ACC112 (cell line): Measurements from ENCODE around the gene NT5C1B.

ENCODE experiments used
- H2AFZ ChIP-seq: fragments of 200-600 bp; sonication (generic); one replicate; pipeline ENCODE4 v1.6.0; 2017; ENCODE audit warnings: antibody characterized with exemption, low read length; ENCODE audit not compliant: unreplicated experiment
- H3K27ac ChIP-seq: fragments of 200-600 bp; sonication (generic); 2 replicates; pipeline ENCODE4 v1.5.1; 2014; ENCODE audit warnings: low read depth, mild to moderate bottlenecking, antibody characterized with exemption, low read length, moderate library complexity
- H3K27me3 ChIP-seq: fragments of 200-600 bp; sonication (generic); 2 replicates; pipeline ENCODE4 v1.6.1; 2014; ENCODE audit warnings: mild to moderate bottlenecking, antibody characterized with exemption, low read length, moderate library complexity, mixed read lengths; ENCODE audit not compliant: insufficient read depth
- H3K36me3 ChIP-seq: fragments of 200-600 bp; sonication (generic); 2 replicates; pipeline ENCODE4 v1.6.1; 2016; ENCODE audit warnings: mild to moderate bottlenecking, antibody characterized with exemption, low read length, moderate library complexity, mixed read lengths; ENCODE audit not compliant: insufficient read depth
- H3K4me1 ChIP-seq: fragments of 200-600 bp; sonication (generic); one replicate; pipeline ENCODE4 v1.6.1; 2016; ENCODE audit warnings: low read length, mixed read lengths; ENCODE audit not compliant: insufficient read depth, unreplicated experiment, control insufficient read depth
- H3K4me3 ChIP-seq: fragments of 200-600 bp; sonication (generic); 2 replicates; pipeline ENCODE4 v1.5.1; 2014; ENCODE audit warnings: mild to moderate bottlenecking, low read depth, low read length
- H3K79me2 ChIP-seq: fragments of 200-600 bp; sonication (generic); one replicate; pipeline ENCODE4 v1.6.0; 2016; ENCODE audit warnings: low read length; ENCODE audit not compliant: control insufficient read depth, unreplicated experiment, insufficient read depth

NT5C1B gene

DNA sequence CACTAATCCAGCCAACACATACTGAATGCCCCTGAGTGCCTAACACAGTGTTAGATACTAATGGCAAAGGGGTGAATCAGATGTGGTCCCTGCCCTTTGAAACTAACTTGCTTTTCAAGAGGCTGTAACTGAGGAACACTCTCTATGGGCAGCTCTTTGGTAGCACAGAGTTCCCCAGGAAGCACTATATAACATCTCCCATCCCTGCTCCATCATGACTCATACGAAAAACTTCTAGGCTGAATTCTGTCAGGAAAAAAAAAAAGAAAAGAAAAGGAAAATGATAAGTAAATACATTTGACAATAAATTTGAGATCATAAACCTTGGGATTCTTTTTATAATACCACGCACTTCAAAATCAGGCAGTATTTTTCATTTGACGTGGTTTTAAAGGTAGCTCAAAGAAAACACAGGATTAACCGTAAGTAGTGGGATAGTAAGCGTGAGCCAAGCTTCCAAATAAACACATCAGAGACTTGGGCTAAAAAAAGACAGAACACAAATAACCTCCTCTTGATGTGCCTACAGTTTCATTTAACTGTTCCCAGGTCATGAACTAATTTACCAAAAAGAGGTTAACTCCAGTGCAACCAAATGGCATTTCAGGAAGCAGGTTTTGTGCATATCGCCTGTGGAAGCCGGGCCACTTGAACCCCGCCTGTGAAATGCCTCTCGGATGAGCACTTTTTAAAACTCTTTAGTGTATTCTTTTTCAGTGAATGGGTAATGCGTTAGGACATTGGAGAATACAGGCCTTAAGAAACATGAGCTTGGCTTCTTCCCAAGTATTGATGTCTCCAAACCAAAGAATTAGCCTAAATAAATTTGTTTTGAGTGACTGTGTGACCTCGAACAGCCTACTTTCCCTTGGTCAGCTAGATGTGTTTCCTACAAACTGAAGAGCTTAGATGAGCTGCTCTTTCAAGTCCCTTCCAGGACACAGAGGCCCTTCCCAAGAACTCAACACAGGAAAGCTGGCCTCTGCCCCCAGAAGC lies 71.0 kb downstream of the NT5C1B start:
- H3K4me1 ChIP-seq: peaks cover 48% of the 10 kb centered on the region
- no peaks in the 10 kb centered on the region for H3K79me2 ChIP-seq
- H2AFZ ChIP-seq: peak overlapping the region; percentile 80
- no peaks in the 10 kb centered on the region for H3K36me3 ChIP-seq
- no peaks in the 10 kb centered on the region for H3K27me3 ChIP-seq
- peak overlapping the region; percentile 76 for H3K27ac ChIP-seq
- peak overlapping the region; percentile 42 for H3K4me3 ChIP-seq

DNA sequence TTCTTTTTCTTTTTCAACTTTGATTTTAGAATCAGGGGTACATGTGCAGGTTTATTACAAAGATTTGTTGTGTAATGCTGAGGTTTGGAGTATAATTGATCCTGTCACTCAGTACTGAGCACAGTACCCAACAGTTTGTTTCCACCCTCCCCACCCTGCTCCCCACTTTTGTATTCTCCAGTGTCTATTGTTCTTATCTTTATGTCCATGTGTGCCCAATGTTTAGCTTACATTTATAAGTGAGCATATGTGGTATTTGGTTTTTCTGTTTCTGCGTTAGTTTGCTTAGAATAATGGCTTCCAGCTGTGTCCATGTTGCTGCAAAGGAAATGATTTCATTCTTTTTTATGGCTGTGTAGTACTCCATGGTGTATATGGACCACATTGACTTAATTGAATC lies 72.0 kb downstream of the NT5C1B start:
- Histone ChIP-seq H3K79me2 (no peaks in the 10 kb centered on the region), H3K27me3 (no peaks in the 10 kb centered on the region)

DNA sequence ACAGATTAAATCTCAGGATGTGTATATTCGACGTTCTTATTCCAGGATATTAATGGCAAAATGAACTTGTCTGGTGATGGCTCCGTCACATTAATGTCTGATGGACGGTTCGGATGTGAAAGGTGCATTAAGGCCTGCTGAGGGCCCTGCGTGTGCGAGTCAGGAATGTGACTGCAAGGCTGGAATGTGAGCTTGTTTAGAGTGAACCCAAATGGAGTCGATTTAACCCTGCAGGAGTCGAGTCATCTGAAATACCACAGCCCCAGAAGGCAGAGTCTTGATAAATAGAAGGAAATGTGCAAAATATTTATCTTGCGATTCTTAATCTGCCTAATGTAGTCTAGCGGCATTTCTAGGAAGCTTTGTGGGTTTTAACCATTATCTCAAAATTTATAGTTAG lies 73.3 kb downstream of the NT5C1B start:
- H3K79me2 ChIP-seq: no peaks in the 10 kb centered on the region
- H3K27ac ChIP-seq: no peak overlapping the region
- H3K4me3 ChIP-seq: no peak overlapping the region
- no peaks in the 10 kb centered on the region for H3K36me3 ChIP-seq
- peak overlapping the region; percentile 27 for H2AFZ ChIP-seq
- H3K4me1 ChIP-seq: peaks cover 44% of the 10 kb centered on the region
- H3K27me3 ChIP-seq: no peaks in the 10 kb centered on the region

More for the DNA sequence above, 72.0 kb downstream of the NT5C1B start:
- H3K27ac ChIP-seq: no peak overlapping the region
- H3K36me3 ChIP-seq: no peaks in the 10 kb centered on the region
- peaks cover 44% of the 10 kb centered on the region for H3K4me1 ChIP-seq
- H2AFZ ChIP-seq: no peak overlapping the region
- no peak overlapping the region for H3K4me3 ChIP-seq

DNA sequence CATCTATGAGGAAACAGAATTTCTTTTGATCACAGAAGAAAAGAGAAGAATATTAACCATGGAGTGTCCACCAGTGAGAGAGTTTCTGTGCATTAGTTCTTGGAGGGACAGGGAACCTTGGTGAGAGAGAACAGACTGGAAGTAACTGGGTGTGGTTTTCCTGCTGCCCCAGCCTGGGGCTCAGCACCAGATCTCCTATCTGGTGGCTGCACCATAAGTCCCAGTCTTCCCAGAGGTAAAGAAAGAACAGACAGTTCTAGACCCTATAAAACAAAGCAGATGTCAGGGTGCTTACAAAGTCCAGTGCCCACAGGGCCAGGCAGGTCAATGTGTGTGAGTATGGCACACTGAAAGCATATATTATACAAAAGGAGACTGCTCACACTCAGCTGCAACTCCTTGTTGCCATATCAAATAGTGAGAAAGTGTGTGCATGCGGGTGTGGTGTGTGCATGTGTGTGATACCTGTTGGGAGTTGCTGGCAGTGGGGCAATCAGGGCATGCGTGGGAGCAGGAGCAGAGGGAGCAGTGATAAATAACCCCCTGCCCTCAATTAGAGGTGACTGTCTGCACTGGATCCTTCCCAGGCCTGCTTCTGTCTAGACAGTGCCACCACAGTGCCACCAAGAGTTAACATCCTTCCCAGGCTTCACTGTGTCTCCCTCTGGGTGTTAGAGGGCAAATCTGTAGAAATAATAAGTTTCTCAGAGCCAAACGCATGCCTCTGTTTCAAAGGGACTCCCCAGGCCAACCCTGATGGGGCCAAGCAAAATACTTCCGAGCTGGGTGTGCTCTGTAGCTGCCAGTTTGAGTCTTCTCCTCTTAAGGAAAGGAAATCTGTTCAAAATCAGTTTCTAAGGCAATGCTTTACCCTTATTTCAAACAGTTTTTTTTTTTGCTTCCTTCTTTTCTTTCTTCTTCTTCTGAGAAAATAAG lies 74.6 kb downstream of the NT5C1B start:
- Histone ChIP-seq H3K4me1 (peaks cover 35% of the 10 kb centered on the region), H3K79me2 (no peaks in the 10 kb centered on the region), H3K4me3 (no peak overlapping the region), H2AFZ (peak overlapping the region; percentile 27), H3K27ac (no peak overlapping the region), H3K36me3 (no peaks in the 10 kb centered on the region), H3K27me3 (no peaks in the 10 kb centered on the region)
